GM12864 (cell line): ENCODE results near the gene ZBTB11.
"Not testable (repeated sequence)": the region's sequence is repeated elsewhere in the genome, so short reads cannot be mapped to it uniquely, and the experiment has no call there.

ENCODE experiments used
- DNase-seq: peaks from one replicate; pipeline ENCODE4 v3.0.0-alpha.2; 2011; ENCODE audit warnings: low read depth
- H3K4me3 ChIP-seq: 2 replicates; pipeline ENCODE4 v1.5.1; 2011; ENCODE audit warnings: mild to moderate bottlenecking, low read depth, low read length, control low read depth
- TF ChIP-seq, protein P1 (sequence below): IDR thresholded peaks from 2 replicates; pipeline ENCODE4 v1.5.1; 2011; ENCODE audit warnings: low read depth, mild to moderate bottlenecking, moderate library complexity, low read length, control low read depth, inconsistent platforms; ENCODE audit errors: missing control alignments

Gene ZBTB11

DNA sequence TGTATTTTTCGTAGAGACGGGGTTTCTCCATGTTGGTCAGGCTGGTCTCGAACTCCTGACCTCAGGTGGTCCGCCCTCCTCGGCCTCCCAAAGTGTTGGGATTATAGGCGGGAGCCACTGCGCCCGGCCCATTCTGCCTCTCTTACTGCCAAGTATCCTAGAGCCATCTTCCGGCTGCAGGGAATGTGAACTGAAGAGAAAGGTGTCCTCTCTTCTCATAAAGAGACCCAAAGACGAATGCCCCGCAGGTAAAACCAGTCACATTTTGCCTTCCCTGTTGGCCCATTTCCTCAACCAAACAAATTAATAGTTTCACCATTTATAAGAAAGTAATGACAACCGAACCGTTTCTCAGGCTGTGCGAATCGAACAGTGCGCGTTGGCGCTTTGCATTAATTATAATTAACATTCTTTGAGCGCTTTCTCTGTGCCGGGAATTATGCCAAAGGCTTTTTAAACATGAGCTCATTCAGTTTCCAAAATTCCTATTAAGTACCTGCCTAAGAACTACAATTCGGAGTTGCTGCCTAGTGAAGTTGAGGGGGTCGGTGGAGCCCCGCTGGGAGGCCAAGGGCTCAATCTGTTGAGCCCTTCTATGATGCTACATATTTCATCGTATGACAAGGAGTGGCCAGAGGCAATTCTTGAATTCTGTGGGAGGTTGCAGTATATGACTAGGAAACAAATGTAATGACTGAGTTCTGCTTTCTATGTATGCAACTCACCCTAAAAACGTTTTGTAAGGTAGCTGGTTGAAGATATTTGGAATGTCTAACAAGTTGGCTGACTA lies 10.4 kb upstream of the ZBTB11 start:
- no peak for DNase-seq
- TF ChIP-seq, protein P1, sequence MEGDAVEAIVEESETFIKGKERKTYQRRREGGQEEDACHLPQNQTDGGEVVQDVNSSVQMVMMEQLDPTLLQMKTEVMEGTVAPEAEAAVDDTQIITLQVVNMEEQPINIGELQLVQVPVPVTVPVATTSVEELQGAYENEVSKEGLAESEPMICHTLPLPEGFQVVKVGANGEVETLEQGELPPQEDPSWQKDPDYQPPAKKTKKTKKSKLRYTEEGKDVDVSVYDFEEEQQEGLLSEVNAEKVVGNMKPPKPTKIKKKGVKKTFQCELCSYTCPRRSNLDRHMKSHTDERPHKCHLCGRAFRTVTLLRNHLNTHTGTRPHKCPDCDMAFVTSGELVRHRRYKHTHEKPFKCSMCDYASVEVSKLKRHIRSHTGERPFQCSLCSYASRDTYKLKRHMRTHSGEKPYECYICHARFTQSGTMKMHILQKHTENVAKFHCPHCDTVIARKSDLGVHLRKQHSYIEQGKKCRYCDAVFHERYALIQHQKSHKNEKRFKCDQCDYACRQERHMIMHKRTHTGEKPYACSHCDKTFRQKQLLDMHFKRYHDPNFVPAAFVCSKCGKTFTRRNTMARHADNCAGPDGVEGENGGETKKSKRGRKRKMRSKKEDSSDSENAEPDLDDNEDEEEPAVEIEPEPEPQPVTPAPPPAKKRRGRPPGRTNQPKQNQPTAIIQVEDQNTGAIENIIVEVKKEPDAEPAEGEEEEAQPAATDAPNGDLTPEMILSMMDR, result no peak
- H3K4me3 ChIP-seq, result peak overlapping the region; percentile 93

DNA sequence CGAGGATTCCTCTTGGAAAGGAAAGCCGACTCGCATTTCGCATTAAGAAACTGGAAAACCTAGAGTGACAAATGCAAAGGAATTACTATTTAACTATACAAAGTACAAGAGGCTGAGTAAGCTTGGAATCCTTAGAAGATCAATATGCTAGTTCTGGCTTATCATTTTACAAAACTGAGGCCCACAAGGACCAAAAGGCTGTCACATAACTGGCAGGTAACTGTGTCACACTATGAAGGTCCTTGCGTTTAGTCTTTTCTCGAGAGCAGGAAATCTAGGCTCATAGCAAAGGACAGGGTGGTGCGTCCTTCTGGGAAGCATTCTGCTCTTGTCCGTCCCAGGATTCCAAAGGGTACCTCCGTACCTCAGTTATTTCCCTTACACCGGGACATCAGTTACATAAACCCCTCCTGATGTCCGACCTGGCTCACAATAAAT lies 9.0 kb upstream of the ZBTB11 start:
- peak overlapping the region; percentile 93 for H3K4me3 ChIP-seq
- no peak for DNase-seq
- TF ChIP-seq, protein P1, result no peak

DNA sequence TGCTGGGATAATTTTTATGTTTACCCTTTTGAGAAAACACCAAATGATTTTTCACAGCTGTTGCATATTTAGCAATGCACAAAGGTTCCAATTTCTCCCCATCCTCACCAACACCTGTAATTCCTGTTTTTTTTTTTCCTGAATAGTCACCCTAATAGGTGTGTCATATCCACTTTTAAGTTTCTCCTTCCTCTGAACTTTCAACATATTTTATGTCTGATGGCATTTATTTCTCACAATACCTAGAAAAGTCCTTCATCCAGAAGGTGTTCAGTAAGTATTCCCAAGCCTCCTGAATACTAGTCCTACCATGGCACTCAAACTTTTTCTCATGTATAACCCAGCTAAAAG lies 8.1 kb upstream of the ZBTB11 start:
- no peak for DNase-seq
- TF ChIP-seq, protein P1, result no peak
- H3K4me3 ChIP-seq, result peak overlapping the region; percentile 93

DNA sequence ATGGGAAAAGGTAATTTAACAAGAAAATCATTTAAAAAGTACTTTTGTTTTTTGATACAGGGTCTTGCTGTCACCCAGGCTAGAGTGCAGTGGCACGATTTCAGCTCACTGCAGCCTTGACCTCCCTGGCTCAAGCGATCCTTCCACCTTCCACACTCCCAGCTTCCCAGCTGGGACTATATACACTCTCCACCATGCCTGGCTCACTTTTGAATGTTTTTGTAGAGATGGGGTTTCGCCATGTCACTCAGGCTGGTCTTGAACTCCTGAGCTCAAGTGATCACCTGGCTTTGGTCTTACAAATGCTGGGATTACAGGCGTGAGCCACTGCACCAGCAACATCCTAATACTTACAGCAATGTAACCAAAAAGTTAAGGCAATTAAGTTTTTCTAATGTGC lies 3.5 kb upstream of the ZBTB11 start:
- no peak overlapping the region for H3K4me3 ChIP-seq
- DNase-seq, result no peak
- TF ChIP-seq, protein P1, result no peak

DNA sequence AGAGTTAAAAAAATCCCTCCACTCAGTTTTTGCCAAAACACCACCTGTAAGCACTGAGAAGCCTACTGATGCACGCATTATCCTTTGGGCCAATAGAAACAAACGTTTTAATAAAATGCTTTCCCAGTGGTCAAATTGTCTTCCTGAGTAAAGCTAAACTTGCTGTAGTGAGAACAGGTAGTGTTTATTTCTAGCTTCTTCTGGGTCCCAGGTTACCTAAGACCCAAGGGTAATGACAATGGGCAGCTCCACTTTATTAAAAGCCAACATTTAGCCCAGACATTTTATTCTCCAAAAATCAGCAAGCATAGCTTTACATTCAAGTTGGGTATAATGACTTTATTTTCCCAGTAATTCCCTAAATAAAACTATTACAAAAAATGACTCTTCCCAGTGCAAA lies 1.9 kb upstream of the ZBTB11 start:
- not testable (repeated sequence) for H3K4me3 ChIP-seq, DNase-seq

DNA sequence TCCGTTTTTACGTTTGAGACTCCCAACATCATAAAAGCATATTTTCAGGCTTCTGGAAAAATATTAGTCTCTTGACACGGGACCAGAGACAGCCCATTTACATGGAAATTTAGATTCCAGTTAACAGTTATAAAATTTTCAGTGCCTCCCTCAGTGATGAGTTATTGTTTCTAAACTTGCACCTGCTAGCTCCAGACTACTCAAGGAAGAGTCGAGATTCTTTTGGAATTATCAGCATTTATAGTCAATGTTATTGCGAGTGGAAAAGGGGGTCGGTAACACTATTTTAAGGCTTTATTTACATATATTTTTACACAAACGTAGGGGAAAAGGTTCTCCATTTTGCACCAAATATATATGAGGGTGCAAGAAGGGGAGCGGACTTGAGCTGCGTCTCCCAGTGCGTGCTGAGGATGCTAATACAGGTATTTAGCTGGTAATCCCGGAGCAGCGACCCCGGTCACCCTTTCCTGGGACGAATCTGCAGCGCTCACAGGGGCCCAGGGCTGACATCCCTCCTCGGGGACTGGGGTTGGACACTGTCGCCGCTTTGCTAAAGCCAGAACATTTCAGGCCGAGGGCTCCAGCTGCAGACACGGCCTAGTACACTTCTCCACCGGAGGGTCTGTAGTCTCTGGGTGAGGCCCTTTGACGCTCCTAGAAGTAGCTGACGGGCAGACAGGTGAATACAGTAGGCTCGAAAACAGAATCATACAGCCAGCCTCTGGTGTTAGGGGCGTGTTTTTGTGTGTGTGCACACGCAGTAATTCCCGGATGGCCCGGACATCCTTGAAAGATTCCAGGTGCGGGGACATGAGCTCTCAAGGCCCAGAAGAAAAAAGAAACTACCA lies 729 bp upstream of the ZBTB11 start:
- peak overlapping the region; percentile 90 for H3K4me3 ChIP-seq
- DNase-seq, result no peak
- TF ChIP-seq, protein P1, result no peak

DNA sequence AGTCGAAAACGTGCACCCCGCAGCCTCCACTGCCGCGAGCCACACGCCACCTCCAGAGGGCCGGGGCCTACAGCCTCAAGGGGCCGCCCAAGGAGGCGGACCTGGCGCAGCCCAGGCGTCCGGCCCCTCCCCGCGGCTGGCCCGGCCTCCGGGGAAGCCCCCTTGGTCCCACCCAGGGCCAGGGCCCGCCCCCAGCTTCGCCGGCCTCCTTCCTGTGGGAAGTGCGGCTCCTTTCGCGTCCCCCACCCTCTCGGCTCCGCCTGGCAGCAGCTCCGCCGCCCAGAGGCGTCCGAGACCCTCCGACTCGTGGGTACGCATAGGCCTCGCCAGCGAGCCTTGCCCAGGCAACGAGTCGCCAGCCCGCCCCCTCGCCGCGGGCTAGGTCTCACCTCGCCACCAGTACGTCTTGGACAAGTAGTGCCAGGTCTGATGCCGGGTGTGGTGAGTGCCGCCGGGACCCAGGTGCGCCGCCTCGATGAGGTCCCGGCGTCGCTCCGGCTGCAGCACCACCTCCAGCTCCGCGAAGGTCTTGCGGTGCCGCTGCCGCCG lies 642 bp downstream of the ZBTB11 start:
- peak overlapping the region; percentile 90 for H3K4me3 ChIP-seq
- DNase-seq, result peak; percentile 86
- TF ChIP-seq, protein P1, result no peak
